Endothelial cell of umbilical vein (primary cell): ENCODE data around the gene PNPLA5.

ENCODE experiments used
- CTCF ChIP-seq, 2 donors: IDR thresholded peaks; 1 replicate in 1 of 2; 2 replicates in 1 of 2; pipeline ENCODE4 v1.5.1; 2011; ENCODE audit warnings: low read length in 2 of 2, mild to moderate bottlenecking in 2 of 2, moderate library complexity in 2 of 2, control low read depth in 1 of 2, inconsistent platforms in 1 of 2, low read depth in 1 of 2; ENCODE audit not compliant: insufficient read depth in 1 of 2; ENCODE audit errors: extremely low read depth in 1 of 2
- POLR2A ChIP-seq: IDR thresholded peaks from 2 replicates; pipeline ENCODE4 v1.6.1; 2012; ENCODE audit warnings: low read depth, mild to moderate bottlenecking, control low read depth, low read length

DNA sequence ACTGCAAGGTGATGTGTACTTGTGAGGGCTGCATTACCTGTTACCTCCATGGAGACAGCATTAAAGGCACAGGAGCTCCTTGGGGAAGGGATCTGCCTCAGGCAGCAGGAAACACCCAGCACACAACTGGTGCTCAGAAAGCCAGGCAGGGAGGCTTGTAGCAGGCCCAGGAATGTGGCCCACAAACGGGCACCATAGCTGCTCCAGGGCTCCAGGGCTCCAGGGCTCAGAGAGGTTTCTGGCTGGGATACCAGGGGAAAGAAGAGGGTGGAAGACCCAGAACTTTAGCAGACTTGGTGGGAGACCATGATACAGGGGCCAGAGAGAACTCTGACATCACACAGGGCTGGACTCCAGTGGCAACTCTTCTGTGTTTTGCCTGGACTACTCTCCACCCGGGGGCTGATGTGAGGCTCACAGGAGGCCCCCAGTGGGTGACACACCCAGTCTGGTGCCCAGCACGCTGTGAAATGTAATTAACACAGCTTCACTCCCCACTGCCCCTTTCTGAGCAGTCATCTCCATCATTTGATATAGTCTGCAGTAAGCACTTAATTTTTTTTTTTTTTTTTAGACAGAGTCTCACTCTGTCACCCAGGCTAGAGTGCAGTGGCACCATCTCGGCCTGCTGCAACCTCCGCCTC is 14.8 kb downstream of the PNPLA5 start:
- TF ChIP-seq POLR2A (no peak), CTCF (IDR thresholded peaks at IDR 0.05; ENCODE audit: extremely low read depth in 1 of 2, insufficient read depth in 1 of 2, low read depth in 1 of 2, low read length in 2 of 2) (no peak)
